Endometrial microvascular endothelial cells (primary cell): Measurements from ENCODE around the gene PINLYP. TPM values are rescaled to one million over a fixed set of nuclear protein-coding genes. Genes with fewer than 3 reads are reported as not detected.

Source experiments
- in situ Hi-C: cut with HindIII; loops from 2 replicates; pipeline ENCODE4 v1.10.0; 2017; ENCODE audit warnings: low sequenced_read_pairs, low pct_unique_long_range_greater_than_20kb; ENCODE audit errors: inconsistent ontology term
- total RNA-seq: library from RNA; depleted of rRNA; stranded (reverse); fragments of >200 nt; gene quantifications from one replicate; pipeline ENCODE4 v1.2.3, GENCODE V29; 2015; ENCODE audit errors: inconsistent ontology term

PINLYP gene
- total RNA-seq, 1 donor from 2014 or later, result 1.9 TPM

- in situ Hi-C loops, result no loop called here
Observed at GRCh38 chr19:43620061-43621001, 44.7 kb downstream of the PINLYP start.

GRCh38 chr19:43622070-43622469 lies 46.5 kb downstream of the PINLYP start:
- in situ Hi-C loops, result no loop called here

- in situ Hi-C loops, result no loop called here
Observed at GRCh38 chr19:43622956-43623355, 47.4 kb downstream of the PINLYP start.

- in situ Hi-C loops, result no loop called here
Observed at GRCh38 chr19:43623889-43624670, 48.5 kb downstream of the PINLYP start.

- in situ Hi-C loops, result no loop called here
Observed at GRCh38 chr19:43624933-43625332, 49.3 kb downstream of the PINLYP start.

- in situ Hi-C loops, result no loop called here
Observed at GRCh38 chr19:43625918-43626579, 50.4 kb downstream of the PINLYP start.

- in situ Hi-C loops, result no loop called here
Observed at GRCh38 chr19:43626838-43627237, 51.2 kb downstream of the PINLYP start.

GRCh38 chr19:43628646-43629326 lies 53.2 kb downstream of the PINLYP start:
- in situ Hi-C loops, result no loop called here

- in situ Hi-C loops, result no loop called here
Observed at GRCh38 chr19:43631491-43631890, 55.9 kb downstream of the PINLYP start.

Other genes with a start within 250 kb of the PINLYP start
- 0.46 TPM for gene CD177, start 222.1 kb upstream of the PINLYP start, total RNA-seq
- not detected for gene TEX101, start 160.9 kb upstream of the PINLYP start, total RNA-seq
- gene LYPD3, start 110.2 kb upstream of the PINLYP start, total RNA-seq, result not detected
- 4.4 TPM for gene PHLDB3, start 71.1 kb upstream of the PINLYP start, total RNA-seq
- gene ETHE1, start 48.6 kb upstream of the PINLYP start, total RNA-seq, result 52.6 TPM
- not detected for gene ZNF575, start 42.6 kb upstream of the PINLYP start, total RNA-seq
- gene XRCC1, start 274 bp upstream of the PINLYP start, total RNA-seq, result 51.9 TPM
- 15.0 TPM for gene IRGQ, start 20.3 kb downstream of the PINLYP start, total RNA-seq
- gene ZNF576, start 20.8 kb downstream of the PINLYP start, total RNA-seq, result 22.5 TPM
- not detected for gene SRRM5, start 36.3 kb downstream of the PINLYP start, total RNA-seq
- 62.4 TPM for gene ZNF428, start 43.8 kb downstream of the PINLYP start, total RNA-seq
- 0.19 TPM for gene CADM4, start 64.0 kb downstream of the PINLYP start, total RNA-seq
- gene PLAUR, start 94.4 kb downstream of the PINLYP start, total RNA-seq, result 245 TPM
- gene IRGC, start 140.3 kb downstream of the PINLYP start, total RNA-seq, result not detected
- gene SMG9, start 179.2 kb downstream of the PINLYP start, total RNA-seq, result 13.9 TPM
- 17.4 TPM for gene KCNN4, start 205.2 kb downstream of the PINLYP start, total RNA-seq
- 0.09 TPM for gene LYPD5, start 226.6 kb downstream of the PINLYP start, total RNA-seq